ACC112 (cell line): Measurements from ENCODE around the gene SCN9A.

ENCODE experiments used
- H2AFZ ChIP-seq: fragments of 200-600 bp; sonication (generic); one replicate; pipeline ENCODE4 v1.6.0; 2017; ENCODE audit warnings: antibody characterized with exemption, low read length; ENCODE audit not compliant: unreplicated experiment
- H3K27ac ChIP-seq: fragments of 200-600 bp; sonication (generic); 2 replicates; pipeline ENCODE4 v1.5.1; 2014; ENCODE audit warnings: low read depth, mild to moderate bottlenecking, antibody characterized with exemption, low read length, moderate library complexity
- H3K27me3 ChIP-seq: fragments of 200-600 bp; sonication (generic); 2 replicates; pipeline ENCODE4 v1.6.1; 2014; ENCODE audit warnings: mild to moderate bottlenecking, antibody characterized with exemption, low read length, moderate library complexity, mixed read lengths; ENCODE audit not compliant: insufficient read depth
- H3K36me3 ChIP-seq: fragments of 200-600 bp; sonication (generic); 2 replicates; pipeline ENCODE4 v1.6.1; 2016; ENCODE audit warnings: mild to moderate bottlenecking, antibody characterized with exemption, low read length, moderate library complexity, mixed read lengths; ENCODE audit not compliant: insufficient read depth
- H3K4me1 ChIP-seq: fragments of 200-600 bp; sonication (generic); one replicate; pipeline ENCODE4 v1.6.1; 2016; ENCODE audit warnings: low read length, mixed read lengths; ENCODE audit not compliant: insufficient read depth, unreplicated experiment, control insufficient read depth
- H3K4me3 ChIP-seq: fragments of 200-600 bp; sonication (generic); 2 replicates; pipeline ENCODE4 v1.5.1; 2014; ENCODE audit warnings: mild to moderate bottlenecking, low read depth, low read length
- H3K79me2 ChIP-seq: fragments of 200-600 bp; sonication (generic); one replicate; pipeline ENCODE4 v1.6.0; 2016; ENCODE audit warnings: low read length; ENCODE audit not compliant: control insufficient read depth, unreplicated experiment, insufficient read depth

Gene SCN9A

DNA sequence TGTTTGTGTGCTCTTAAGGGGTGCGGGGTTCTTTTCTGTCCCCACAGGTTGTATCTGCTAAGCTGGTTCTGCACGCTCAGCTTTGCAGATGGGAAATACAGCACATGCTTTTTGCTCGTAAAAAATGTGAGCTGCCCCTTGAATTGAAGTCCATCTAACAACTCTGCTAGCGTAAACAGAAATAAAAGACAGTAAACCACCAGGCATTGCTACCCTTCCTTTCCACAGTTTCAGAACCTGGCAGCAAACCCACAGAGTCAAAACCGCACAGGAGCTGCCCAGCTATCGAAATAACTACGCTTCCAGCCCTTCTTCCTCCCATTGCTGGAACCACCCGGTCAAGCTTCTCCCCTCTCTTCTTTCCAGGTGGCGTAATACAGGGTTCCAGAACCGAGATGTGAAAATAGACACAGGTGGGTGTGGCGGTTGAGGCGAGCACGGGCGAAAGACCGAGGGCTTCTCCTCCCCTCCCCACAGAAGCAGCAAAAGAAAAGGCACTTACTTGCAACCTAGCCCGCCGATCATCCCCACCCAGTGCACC, 479 bp downstream of the SCN9A start:
- Histone ChIP-seq H3K4me1 (peaks cover 23% of the 10 kb centered on the region), H3K4me3 (peak overlapping the region; percentile 86), H3K79me2 (peaks cover 16% of the 10 kb centered on the region), H3K27me3 (no peaks in the 10 kb centered on the region), H3K27ac (no peak overlapping the region), H2AFZ (peak overlapping the region; percentile 80), H3K36me3 (no peaks in the 10 kb centered on the region)

DNA sequence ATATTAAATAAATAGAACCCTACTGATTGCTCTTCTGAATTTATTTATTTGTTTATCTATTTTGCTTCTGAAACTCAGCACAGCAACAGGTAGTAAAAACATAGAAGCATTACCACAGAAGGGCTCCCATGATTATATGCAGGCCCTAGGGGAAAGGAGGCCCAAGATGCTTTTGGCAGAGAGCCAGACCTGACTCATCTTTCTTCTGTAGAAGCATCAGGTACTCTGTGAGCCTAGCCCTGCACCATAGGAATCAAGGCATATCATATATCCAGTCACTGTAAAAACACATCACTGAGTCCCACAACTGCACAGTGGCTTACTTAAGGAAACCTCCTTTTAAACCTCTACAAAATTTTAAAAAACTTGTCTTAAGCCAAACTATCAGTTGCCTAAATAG, 1.8 kb downstream of the SCN9A start:
- Histone ChIP-seq H3K36me3 (no peaks in the 10 kb centered on the region), H3K79me2 (peaks cover 19% of the 10 kb centered on the region), H2AFZ (no peak overlapping the region), H3K4me3 (peak overlapping the region; percentile 60), H3K4me1 (peaks cover 23% of the 10 kb centered on the region), H3K27me3 (no peaks in the 10 kb centered on the region), H3K27ac (no peak overlapping the region)

DNA sequence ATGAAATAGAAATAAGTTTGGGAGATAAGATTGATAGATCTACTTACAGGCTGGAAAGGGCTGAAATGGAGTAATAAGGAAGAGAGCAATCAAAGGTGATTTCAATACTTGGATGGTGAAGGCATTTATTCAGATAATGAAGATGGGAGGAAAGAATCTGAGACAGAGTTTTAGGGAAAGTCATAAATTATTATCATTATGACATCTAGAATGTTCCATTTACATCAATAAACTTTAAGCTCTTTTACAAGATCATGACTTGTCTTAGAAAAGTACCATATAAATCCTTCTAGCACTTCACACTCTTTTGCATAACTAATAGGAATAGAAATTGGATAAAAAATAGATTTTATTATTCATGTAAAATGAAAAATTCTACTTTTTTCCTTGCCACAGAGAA, 2.2 kb downstream of the SCN9A start:
- no peak overlapping the region for H2AFZ ChIP-seq
- H3K27ac ChIP-seq, result peak overlapping the region; percentile 3; the same call in 1 of the 2 replicates
- no peaks in the 10 kb centered on the region for H3K36me3 ChIP-seq
- peak overlapping the region; percentile 60 for H3K4me3 ChIP-seq
- peaks cover 23% of the 10 kb centered on the region for H3K4me1 ChIP-seq
- H3K27me3 ChIP-seq, result no peaks in the 10 kb centered on the region
- peaks cover 19% of the 10 kb centered on the region for H3K79me2 ChIP-seq

DNA sequence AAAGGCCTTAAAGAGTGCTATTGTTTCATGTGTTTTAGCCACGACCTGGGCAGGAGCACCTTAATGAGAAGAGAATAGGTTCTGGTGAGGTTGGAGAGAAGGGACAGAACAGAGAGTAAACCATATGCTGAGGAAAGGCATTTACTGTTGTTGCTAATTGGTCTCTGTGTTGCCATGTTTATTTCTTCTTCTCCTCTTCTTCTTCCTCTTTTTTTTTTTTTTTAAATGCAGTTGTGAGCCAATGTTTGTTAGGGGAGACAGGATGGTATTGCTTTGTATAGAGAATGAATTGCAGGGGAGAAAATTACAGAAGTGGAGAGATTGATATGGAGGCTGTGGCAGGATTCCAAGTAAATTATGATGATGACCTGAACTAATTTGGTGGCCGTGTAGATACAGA, 2.6 kb downstream of the SCN9A start:
- H3K79me2 ChIP-seq, result peaks cover 19% of the 10 kb centered on the region
- no peaks in the 10 kb centered on the region for H3K27me3 ChIP-seq
- peaks cover 23% of the 10 kb centered on the region for H3K4me1 ChIP-seq
- peak overlapping the region; percentile 3; the same call in 1 of the 2 replicates for H3K27ac ChIP-seq
- H3K36me3 ChIP-seq, result no peaks in the 10 kb centered on the region
- H2AFZ ChIP-seq, result no peak overlapping the region
- peak overlapping the region; percentile 60 for H3K4me3 ChIP-seq

DNA sequence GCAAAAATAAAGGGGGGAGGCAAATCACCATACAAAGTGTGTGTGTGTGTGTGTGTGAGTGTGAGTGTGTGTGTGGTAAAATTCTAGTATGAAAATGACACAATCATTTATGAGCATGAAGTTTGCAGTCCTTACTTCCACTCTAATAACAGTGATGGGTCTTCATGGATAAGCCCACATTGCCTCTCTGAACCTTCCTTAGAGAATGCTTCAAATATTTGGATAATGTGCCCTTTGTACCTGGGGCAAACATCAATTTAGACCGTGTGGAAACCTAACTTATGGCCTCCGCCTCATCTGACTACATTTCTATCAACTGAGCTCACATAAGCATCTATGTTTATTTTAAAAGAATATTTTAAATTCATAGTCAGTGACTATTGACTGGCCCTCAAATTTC, 3.7 kb downstream of the SCN9A start:
- H3K36me3 ChIP-seq, result no peaks in the 10 kb centered on the region
- no peaks in the 10 kb centered on the region for H3K27me3 ChIP-seq
- peaks cover 23% of the 10 kb centered on the region for H3K4me1 ChIP-seq
- peak overlapping the region; percentile 1 for H2AFZ ChIP-seq
- no peak overlapping the region; the same call in 1 of the 2 replicates for H3K4me3 ChIP-seq
- peak overlapping the region; percentile 7; the same call in 1 of the 2 replicates for H3K27ac ChIP-seq
- H3K79me2 ChIP-seq, result peaks cover 19% of the 10 kb centered on the region

DNA sequence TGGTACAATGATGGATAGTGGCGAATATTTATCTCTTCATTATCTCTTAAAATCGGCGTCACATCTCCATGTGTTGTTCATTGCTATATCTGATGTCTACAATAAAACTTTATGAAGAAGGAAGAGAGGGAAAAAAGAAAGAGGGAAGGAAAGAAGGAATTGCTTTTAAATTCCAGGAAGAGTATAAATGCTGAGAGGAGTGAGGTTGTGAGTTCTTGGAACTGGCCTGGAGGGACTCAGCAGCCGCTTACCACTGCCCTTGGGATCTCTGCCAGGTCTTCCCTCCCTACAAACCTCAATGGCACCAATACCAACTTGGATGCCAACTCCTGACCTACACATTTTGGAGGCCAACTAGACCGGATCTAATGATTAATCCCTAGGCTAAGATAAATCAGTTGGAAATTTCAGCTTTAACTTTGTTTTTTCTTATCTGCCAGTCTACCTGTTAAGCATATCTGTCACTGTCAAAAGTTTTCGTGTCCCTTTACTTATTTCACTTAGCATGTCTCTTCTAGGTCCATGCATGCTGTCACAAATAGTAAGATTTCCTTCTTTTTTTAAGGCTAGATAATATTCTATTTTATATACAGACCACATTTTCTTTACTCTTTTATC, 9.8 kb downstream of the SCN9A start:
- peaks cover 17% of the 10 kb centered on the region for H3K79me2 ChIP-seq
- H3K4me3 ChIP-seq, result no peak overlapping the region
- no peak overlapping the region for H3K27ac ChIP-seq
- H3K27me3 ChIP-seq, result no peaks in the 10 kb centered on the region
- H3K4me1 ChIP-seq, result peaks cover 52% of the 10 kb centered on the region
- H2AFZ ChIP-seq, result peak overlapping the region; percentile 6
- no peaks in the 10 kb centered on the region for H3K36me3 ChIP-seq

DNA sequence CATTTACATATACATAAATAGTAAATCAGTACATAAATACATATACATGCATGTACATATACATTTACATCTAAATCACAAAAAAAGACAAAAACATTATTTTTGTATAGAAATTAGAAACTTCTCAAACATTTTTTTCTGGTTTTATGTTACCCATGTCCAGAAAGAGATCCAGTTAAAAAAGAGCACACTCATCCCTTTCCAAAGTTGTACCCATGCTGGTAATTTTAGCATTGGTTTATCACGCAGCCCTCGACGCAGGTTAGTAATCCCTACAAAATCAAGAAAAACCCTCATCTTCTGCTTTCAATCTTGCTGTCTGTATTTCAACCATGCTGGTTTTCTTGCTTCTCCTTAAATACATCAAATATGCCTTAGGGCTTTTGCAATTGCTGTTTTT, 10.5 kb downstream of the SCN9A start:
- no peak overlapping the region for H3K27ac ChIP-seq
- H3K27me3 ChIP-seq, result no peaks in the 10 kb centered on the region
- H2AFZ ChIP-seq, result no peak overlapping the region
- H3K4me3 ChIP-seq, result no peak overlapping the region
- H3K79me2 ChIP-seq, result peaks cover 13% of the 10 kb centered on the region
- H3K36me3 ChIP-seq, result no peaks in the 10 kb centered on the region
- peaks cover 53% of the 10 kb centered on the region for H3K4me1 ChIP-seq

DNA sequence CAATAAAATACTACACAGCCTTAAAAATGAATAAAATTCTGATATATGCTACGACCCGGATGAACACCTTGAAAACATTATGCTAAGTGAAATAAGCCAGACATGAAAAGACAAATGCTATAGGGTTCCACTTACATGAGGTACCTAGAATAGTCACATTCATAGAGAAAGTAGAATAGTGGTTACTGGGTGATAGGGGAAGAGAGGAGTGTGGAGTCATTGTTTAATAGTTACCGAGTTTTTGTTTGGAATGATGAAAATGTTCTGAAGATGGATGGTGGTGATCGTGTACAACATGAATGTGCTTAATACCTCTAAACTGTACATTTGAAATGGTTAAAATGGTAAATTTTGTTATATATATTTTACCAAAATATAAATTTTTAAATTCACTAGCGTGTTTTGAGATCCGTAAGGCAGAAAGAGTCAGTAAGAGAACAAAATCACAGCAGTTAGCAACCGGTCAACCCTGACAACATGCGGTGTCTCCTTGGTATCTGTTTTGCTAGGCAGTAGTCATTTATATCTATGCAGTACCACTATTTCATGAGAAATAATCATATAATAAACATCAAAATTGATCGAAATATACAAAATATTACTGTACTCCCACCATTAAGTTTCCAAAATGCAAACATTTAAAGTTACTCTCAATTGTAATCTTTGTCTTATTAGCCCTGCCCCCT, 11.1 kb downstream of the SCN9A start:
- Histone ChIP-seq H3K36me3 (no peaks in the 10 kb centered on the region), H2AFZ (no peak overlapping the region), H3K4me3 (no peak overlapping the region), H3K27me3 (no peaks in the 10 kb centered on the region), H3K79me2 (peaks cover 13% of the 10 kb centered on the region), H3K4me1 (peaks cover 53% of the 10 kb centered on the region), H3K27ac (no peak overlapping the region)

DNA sequence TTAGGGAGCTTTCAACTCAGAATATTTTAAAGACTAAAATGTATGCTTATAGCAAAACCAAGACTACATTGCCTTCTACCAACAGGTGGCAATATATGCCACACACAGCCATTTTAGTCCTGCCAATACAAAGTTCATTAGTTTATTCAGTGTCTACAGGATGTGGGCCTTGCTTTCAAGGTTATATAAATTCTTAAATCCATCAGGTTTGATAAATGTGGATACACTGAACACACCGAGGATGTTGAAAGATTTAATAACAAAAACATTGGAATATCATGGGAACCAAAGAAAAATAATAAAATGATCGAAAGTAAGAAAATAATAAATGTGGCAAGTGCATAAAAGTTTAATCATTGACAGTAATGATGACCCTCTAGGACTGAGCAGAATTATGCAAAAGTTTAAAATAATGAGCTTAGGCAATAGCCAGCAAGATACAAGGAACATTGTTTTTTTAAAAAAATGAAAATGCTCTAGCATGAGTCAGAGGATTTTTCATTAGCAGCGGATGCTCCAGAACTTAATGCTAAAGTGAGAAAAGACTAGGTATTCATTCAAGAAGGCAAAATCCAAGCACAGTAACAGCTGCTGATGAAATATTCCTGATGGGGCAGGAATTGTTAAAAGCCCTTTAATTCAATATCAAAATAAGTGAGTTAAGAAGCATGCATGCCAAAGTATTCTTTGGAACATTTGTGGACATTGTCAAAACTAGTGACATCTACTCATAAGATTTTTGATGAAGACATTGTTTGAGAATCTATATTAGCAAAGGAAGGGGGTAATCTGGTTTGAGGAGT, 14.2 kb downstream of the SCN9A start:
- Histone ChIP-seq H3K27ac (peak overlapping the region; percentile 67), H3K4me3 (peak overlapping the region; percentile 22; the same call in 1 of the 2 replicates)

DNA sequence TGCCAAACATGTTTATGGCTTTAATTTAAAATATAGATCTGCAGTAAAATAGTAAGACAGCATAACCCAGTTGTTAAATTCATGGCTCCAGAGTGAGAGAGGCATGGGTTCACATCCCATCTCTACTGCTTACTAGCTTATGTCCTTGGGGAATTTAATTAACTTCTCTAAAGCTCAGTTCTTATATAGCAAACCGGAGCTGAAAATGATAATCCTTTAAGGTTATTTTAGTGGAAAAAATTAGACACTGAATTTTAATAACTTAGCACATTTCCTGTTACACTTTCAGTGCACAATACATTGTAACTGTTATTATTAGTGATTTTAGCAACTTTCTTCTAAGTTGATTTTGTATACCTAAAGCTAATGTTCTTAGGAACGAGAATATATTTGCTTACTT, 14.8 kb downstream of the SCN9A start:
- Histone ChIP-seq H3K4me1 (peaks cover 46% of the 10 kb centered on the region), H3K4me3 (no peak overlapping the region), H2AFZ (peak overlapping the region; percentile 20), H3K36me3 (no peaks in the 10 kb centered on the region), H3K27ac (peak overlapping the region; percentile 67), H3K79me2 (peaks cover 10% of the 10 kb centered on the region), H3K27me3 (no peaks in the 10 kb centered on the region)

More for the DNA sequence above, 14.2 kb downstream of the SCN9A start:
- no peaks in the 10 kb centered on the region for H3K27me3 ChIP-seq
- H3K4me1 ChIP-seq, result peaks cover 52% of the 10 kb centered on the region
- H3K36me3 ChIP-seq, result no peaks in the 10 kb centered on the region
- peak overlapping the region; percentile 74 for H2AFZ ChIP-seq
- H3K79me2 ChIP-seq, result peaks cover 10% of the 10 kb centered on the region
